GM23248 (cell line): Measurements from ENCODE around the gene TRAPPC3. TPM values are rescaled to one million over a fixed set of nuclear protein-coding genes. Genes with fewer than 3 reads are reported as not detected.

ENCODE experiments used
- DNase-seq: peaks from one replicate; pipeline ENCODE4 v3.0.0-alpha.2; 2015
- H2AFZ ChIP-seq: fragments of 200-600 bp; sonication (generic); 2 replicates; pipeline ENCODE4 v1.6.1; 2016; ENCODE audit warnings: antibody characterized with exemption
- H3F3A ChIP-seq: fragments of 200-600 bp; sonication (generic); 2 replicates; pipeline ENCODE4 v1.6.1; 2016; ENCODE audit warnings: mild to moderate bottlenecking, antibody characterized with exemption, mixed run types; ENCODE audit not compliant: insufficient read depth
- H3K27ac ChIP-seq: fragments of 200-600 bp; sonication (generic); 2 replicates; pipeline ENCODE4 v1.5.1; 2016; ENCODE audit warnings: mild to moderate bottlenecking
- H3K27me3 ChIP-seq: fragments of 200-600 bp; sonication (generic); replicated peaks from 2 replicates; pipeline ENCODE4 v1.6.1; 2016; ENCODE audit warnings: mild to moderate bottlenecking; ENCODE audit not compliant: insufficient read depth
- H3K36me3 ChIP-seq: fragments of 200-600 bp; sonication (generic); 2 replicates; pipeline ENCODE4 v1.6.1; 2016; ENCODE audit warnings: low read depth, mild to moderate bottlenecking
- H3K4me1 ChIP-seq: fragments of 200-600 bp; sonication (generic); 2 replicates; pipeline ENCODE4 v1.6.1; 2016; ENCODE audit warnings: mild to moderate bottlenecking; ENCODE audit not compliant: insufficient read depth
- H3K4me2 ChIP-seq: fragments of 200-600 bp; sonication (generic); one replicate; pipeline ENCODE4 v1.6.1; 2016; ENCODE audit warnings: mild to moderate bottlenecking; ENCODE audit not compliant: unreplicated experiment
- H3K4me3 ChIP-seq: fragments of 200-600 bp; sonication (generic); 2 replicates; pipeline ENCODE4 v1.5.1; 2016; ENCODE audit warnings: mild to moderate bottlenecking
- H3K79me2 ChIP-seq: fragments of 200-600 bp; sonication (generic); 2 replicates; pipeline ENCODE4 v1.6.1; 2016; ENCODE audit warnings: mild to moderate bottlenecking; ENCODE audit not compliant: insufficient read depth
- H3K9ac ChIP-seq: fragments of 200-600 bp; sonication (generic); 2 replicates; pipeline ENCODE4 v1.6.1; 2016; ENCODE audit warnings: mild to moderate bottlenecking
- H3K9me2 ChIP-seq: fragments of 200-600 bp; sonication (generic); 2 replicates; pipeline ENCODE4 v1.6.1; 2016; ENCODE audit warnings: mixed run types, mild to moderate bottlenecking, moderate library complexity; ENCODE audit not compliant: insufficient read depth
- H3K9me3 ChIP-seq: fragments of 200-600 bp; sonication (generic); one replicate; pipeline ENCODE4 v1.6.1; 2017; ENCODE audit warnings: low read depth
- H4K20me1 ChIP-seq: fragments of 200-600 bp; sonication (generic); 2 replicates; pipeline ENCODE4 v1.6.0; 2016; ENCODE audit not compliant: insufficient read depth
- EZH2 ChIP-seq: fragments of 200-600 bp; sonication (generic); IDR thresholded peaks from 2 replicates; pipeline ENCODE4 v1.6.1; 2018; ENCODE audit warnings: antibody characterized with exemption, mild to moderate bottlenecking; ENCODE audit not compliant: insufficient read depth, poor library complexity, severe bottlenecking
- EZH2phosphoT487 ChIP-seq: fragments of 200-600 bp; sonication (generic); IDR thresholded peaks from 2 replicates; pipeline ENCODE4 v1.6.1; 2018; ENCODE audit warnings: antibody characterized with exemption, moderate library complexity, mild to moderate bottlenecking, low read depth; ENCODE audit not compliant: insufficient read depth
- WGBS, 2 experiments: methylation state at CpG; one replicate each; pipeline ENCODE4 v1.1.6; 2015 to 2017; ENCODE audit warnings: low lambda C conversion rate in 2 of 2, low coverage in 1 of 2; ENCODE audit errors: missing lambda C conversion rate in 2 of 2; 5-methylcytosine and 5-hydroxymethylcytosine counted together
- in situ Hi-C: fragments of 300-500 bp; cut with MboI; formaldehyde crosslinking; loops from 2 replicates; pipeline ENCODE4 v1.15.0; 2020
- polyA plus RNA-seq: library from polyadenylated mRNA; unstranded; fragments of >200 nt; fragmentation: Nextera tagmentation; extraction: Ambion mirVana; gene quantifications from 2 replicates; pipeline ENCODE4 v1.2.1, GENCODE V29; 2016
- total RNA-seq: library from RNA; depleted of rRNA; stranded (reverse); fragments of >200 nt; shearing (Covaris generic); gene quantifications from 2 replicates; pipeline ENCODE4 v1.2.3, GENCODE V29; 2014

TRAPPC3 gene
- total and polyA plus RNA-seq, 2 experiments from 2014 or later, result 112 to 134 TPM

- DNase-seq, result no peak
- H3K4me3 ChIP-seq, result peak overlapping the region; percentile 44
- H3K36me3 ChIP-seq, result no peaks in the 10 kb centered on the region
- H3K9me2 ChIP-seq, result no peaks in the 10 kb centered on the region
- 0% methylated on average over 1 of the region's 1 CpG for WGBS, 2 experiments
- H3K9ac ChIP-seq, result peak overlapping the region; percentile 87
- peak overlapping the region; percentile 68 for H2AFZ ChIP-seq
- peak overlapping the region; percentile 99 for H3K27ac ChIP-seq
- H3K4me1 ChIP-seq, result peaks cover 40% of the 10 kb centered on the region
- no peaks in the 10 kb centered on the region for H4K20me1 ChIP-seq
- peaks cover 42% of the 10 kb centered on the region for H3K79me2 ChIP-seq
- in situ Hi-C loops, result no loop called here
- TF ChIP-seq EZH2 (no peak), EZH2phosphoT487 (no peak)
- H3K4me2 ChIP-seq, result peak overlapping the region; percentile 80
- no peaks in the 10 kb centered on the region for H3K9me3 ChIP-seq
- H3K27me3 ChIP-seq, result no peaks in the 10 kb centered on the region
- peaks cover 20% of the 10 kb centered on the region for H3F3A ChIP-seq
Observed at GRCh38 chr1:36151134-36151844, 2.0 kb upstream of the TRAPPC3 start.

DNA sequence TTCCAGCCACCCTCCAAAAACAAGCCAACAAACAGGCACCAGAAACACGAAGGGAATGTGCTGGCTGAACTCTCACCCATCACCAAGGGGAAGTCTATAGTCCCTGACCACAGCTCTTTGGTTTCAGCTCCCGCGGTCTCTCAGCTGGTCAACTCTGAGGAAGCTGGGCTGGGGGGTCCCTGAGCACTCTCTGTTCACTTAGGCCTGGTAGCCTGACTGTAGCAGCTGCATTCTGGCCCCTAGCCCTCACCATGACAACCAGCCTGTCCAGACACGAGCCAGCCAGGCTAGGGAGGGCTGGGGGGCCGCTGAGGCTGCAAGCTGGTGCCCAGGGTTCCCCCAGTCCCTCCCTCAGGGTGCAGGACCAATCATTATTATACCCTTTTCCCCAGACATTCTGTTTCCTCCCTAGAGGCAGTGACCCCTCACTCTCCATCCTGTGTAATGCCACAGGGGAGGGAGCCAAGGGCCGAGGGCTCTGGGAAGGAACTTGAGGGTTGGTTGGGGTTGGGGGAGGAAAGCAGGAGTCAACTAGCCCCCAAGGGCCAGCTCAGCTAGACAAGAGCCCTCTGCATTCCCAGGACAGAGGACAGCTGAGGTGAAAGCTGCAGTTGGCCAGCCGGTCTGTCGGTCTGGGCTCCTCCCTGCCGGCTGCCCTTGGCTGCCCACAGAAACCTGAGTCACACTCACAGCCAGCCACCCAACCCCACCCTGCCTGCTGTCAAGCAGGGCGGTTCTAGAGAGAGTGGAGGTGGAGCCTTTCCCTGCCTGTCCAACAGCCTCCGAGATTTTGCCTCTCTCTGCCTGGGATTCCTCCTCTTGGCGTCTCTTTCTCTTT, 1.2 kb upstream of the TRAPPC3 start:
- H3K4me3 ChIP-seq, result peak overlapping the region; percentile 56
- H3K36me3 ChIP-seq, result no peaks in the 10 kb centered on the region
- 4 to 8% methylated on average over 12 of the region's 12 CpGs for WGBS, 2 experiments
- H3K9ac ChIP-seq, result peak overlapping the region; percentile 87
- TF ChIP-seq EZH2phosphoT487 (no peak), EZH2 (no peak)
- peak overlapping the region; percentile 99 for H3K27ac ChIP-seq
- H4K20me1 ChIP-seq, result no peaks in the 10 kb centered on the region
- no peaks in the 10 kb centered on the region for H3K9me2 ChIP-seq
- peaks cover 20% of the 10 kb centered on the region for H3F3A ChIP-seq
- peaks cover 40% of the 10 kb centered on the region for H3K4me1 ChIP-seq
- H3K79me2 ChIP-seq, result peaks cover 45% of the 10 kb centered on the region
- in situ Hi-C loops, result no loop called here
- H3K9me3 ChIP-seq, result no peaks in the 10 kb centered on the region
- peak overlapping the region; percentile 80 for H3K4me2 ChIP-seq
- no peaks in the 10 kb centered on the region for H3K27me3 ChIP-seq
- H2AFZ ChIP-seq, result peak overlapping the region; percentile 57
- DNase-seq, result peak; percentile 99

DNA sequence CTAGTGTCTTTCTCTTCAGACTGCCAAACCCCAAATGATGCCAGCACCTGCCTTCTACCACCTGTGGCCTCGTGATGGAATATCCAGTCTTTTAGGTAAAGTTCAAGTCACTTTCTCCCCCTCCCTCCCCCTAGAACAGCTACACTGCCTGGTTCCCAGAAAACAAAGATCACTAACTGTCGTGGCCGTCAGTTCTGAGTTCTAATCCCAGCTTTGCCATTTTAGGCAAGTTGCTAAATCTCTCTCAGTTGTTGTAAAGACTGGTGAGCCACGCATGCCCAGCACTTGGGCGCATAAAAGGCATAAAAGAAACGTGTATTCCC, 648 bp upstream of the TRAPPC3 start:
- H3K27ac ChIP-seq, result peak overlapping the region; percentile 99
- no peaks in the 10 kb centered on the region for H3K27me3 ChIP-seq
- 5 to 8% methylated on average over 6 of the region's 6 CpGs for WGBS, 2 experiments
- H3K9me3 ChIP-seq, result no peaks in the 10 kb centered on the region
- no peaks in the 10 kb centered on the region for H3K9me2 ChIP-seq
- peak overlapping the region; percentile 80 for H3K4me2 ChIP-seq
- no peaks in the 10 kb centered on the region for H3K36me3 ChIP-seq
- no peak for DNase-seq
- H2AFZ ChIP-seq, result peak overlapping the region; percentile 30; the same call in 1 of the 2 replicates
- H3K79me2 ChIP-seq, result peaks cover 45% of the 10 kb centered on the region
- H4K20me1 ChIP-seq, result no peaks in the 10 kb centered on the region
- peaks cover 36% of the 10 kb centered on the region for H3K4me1 ChIP-seq
- peaks cover 20% of the 10 kb centered on the region for H3F3A ChIP-seq
- in situ Hi-C loops, result no loop called here
- TF ChIP-seq EZH2phosphoT487, result no peak
- no peak for TF ChIP-seq EZH2
- H3K4me3 ChIP-seq, result peak overlapping the region; percentile 56
- peak overlapping the region; percentile 87 for H3K9ac ChIP-seq

DNA sequence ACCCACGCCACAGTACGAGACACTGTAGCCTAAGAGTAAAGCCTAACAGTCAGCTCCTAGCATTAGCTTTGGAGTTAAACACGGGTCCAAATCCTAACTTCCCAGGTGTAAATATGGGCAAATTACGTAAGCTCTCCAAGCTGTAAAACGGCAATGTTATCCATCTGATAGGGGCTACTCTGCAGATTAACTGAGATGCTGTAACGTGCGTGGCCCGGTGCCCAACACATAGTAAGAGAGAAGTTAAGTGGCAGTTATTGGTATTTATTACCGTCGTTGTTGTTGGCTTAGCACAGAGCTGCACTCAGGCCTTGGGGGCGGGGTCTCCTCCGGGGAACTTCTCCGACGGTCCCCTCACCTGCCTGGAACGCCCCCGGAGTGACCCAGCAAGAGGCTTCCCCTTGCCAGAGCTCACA, 457 bp downstream of the TRAPPC3 start:
- H3K4me1 ChIP-seq, result peaks cover 35% of the 10 kb centered on the region
- peaks cover 20% of the 10 kb centered on the region for H3F3A ChIP-seq
- no peaks in the 10 kb centered on the region for H3K9me3 ChIP-seq
- H3K36me3 ChIP-seq, result no peaks in the 10 kb centered on the region
- in situ Hi-C loops, result no loop called here
- no peaks in the 10 kb centered on the region for H3K27me3 ChIP-seq
- no peaks in the 10 kb centered on the region for H3K9me2 ChIP-seq
- peak overlapping the region; percentile 92 for H3K4me2 ChIP-seq
- peak overlapping the region; percentile 67 for H2AFZ ChIP-seq
- peak overlapping the region; percentile 82 for H3K4me3 ChIP-seq
- WGBS, 2 experiments, result 0 to 4% methylated on average over 16 of the region's 16 CpGs
- H4K20me1 ChIP-seq, result no peaks in the 10 kb centered on the region
- no peak for TF ChIP-seq EZH2phosphoT487
- TF ChIP-seq EZH2, result no peak
- H3K9ac ChIP-seq, result peak overlapping the region; percentile 92
- no peak for DNase-seq
- peak overlapping the region; percentile 85 for H3K27ac ChIP-seq
- peaks cover 53% of the 10 kb centered on the region for H3K79me2 ChIP-seq
